NT2/D1 (cell line): ENCODE results near the gene FRMD4A.

Experiments
- DNase-seq: peaks from one replicate; pipeline ENCODE4 v3.0.0-alpha.2; 2011; ENCODE audit warnings: low read depth, low spot score
- H3K27me3 ChIP-seq: 2 replicates; pipeline ENCODE4 v1.6.0; 2011; ENCODE audit warnings: mild to moderate bottlenecking; ENCODE audit not compliant: insufficient read length, insufficient read depth
- H3K36me3 ChIP-seq: 2 replicates; pipeline ENCODE4 v1.6.1; 2011; ENCODE audit warnings: mild to moderate bottlenecking, low read length, mixed read lengths; ENCODE audit not compliant: insufficient read depth, insufficient read length
- H3K4me1 ChIP-seq: 2 replicates; pipeline ENCODE4 v1.5.1; 2011; ENCODE audit not compliant: insufficient read depth, insufficient read length
- H3K4me3 ChIP-seq: 2 replicates; pipeline ENCODE4 v1.5.1; 2011; ENCODE audit warnings: low read depth; ENCODE audit not compliant: insufficient read length
- H3K9ac ChIP-seq: 2 replicates; pipeline ENCODE4 v1.6.0; 2011; ENCODE audit warnings: low read depth; ENCODE audit not compliant: insufficient read length
- H3K9me3 ChIP-seq: 2 replicates; pipeline ENCODE4 v1.5.1; 2011; ENCODE audit warnings: mild to moderate bottlenecking, low read length; ENCODE audit not compliant: insufficient read depth
- SUZ12 ChIP-seq: IDR thresholded peaks from 2 replicates; pipeline ENCODE4 v1.6.1; 2011; ENCODE audit not compliant: insufficient read length, insufficient read depth; ENCODE audit errors: extremely low read depth
- YY1 ChIP-seq: IDR thresholded peaks from 2 replicates; pipeline ENCODE4 v1.6.1; 2011; ENCODE audit not compliant: insufficient read length, insufficient read depth
- ZNF274 ChIP-seq: IDR thresholded peaks from 2 replicates; pipeline ENCODE4 v1.6.1; 2011; ENCODE audit warnings: mild to moderate bottlenecking, low read depth, low read length

FRMD4A gene

DNA sequence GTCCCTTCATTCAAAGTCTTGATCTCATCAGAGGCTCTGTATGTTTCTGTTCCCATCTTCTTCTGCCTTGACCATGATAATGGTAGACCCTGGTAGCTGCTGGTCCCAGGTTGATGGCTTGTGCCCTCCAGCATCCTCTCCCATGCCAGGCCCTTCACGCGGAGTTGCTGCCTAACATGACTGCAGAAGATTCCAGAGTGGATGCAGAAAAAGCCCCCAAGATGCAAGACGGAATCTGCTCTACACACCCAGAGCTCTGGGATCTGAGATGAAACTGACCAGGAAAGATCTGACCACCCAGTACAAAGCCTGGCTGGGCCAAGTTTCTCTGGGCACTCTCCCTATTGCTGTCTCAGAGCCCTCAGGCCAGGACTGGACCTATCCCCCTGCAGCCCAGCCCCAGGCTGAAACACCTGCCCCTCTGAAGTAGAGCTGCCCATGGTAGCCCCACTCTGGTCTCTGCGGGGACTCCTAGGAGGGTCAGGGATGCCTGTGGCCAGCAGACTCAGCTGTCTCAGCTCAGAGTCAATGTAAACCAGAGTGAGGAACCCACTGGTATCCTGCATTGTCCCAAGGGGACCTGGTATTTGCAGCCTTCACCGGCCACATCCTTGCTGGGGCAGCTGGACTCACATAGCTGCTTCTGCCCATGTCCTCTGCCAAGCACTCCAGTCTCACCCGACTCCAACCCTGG is 9.5 kb upstream of the FRMD4A start:
- no peak overlapping the region for H3K9ac ChIP-seq
- H3K27me3 ChIP-seq: no peaks in the 10 kb centered on the region
- TF ChIP-seq ZNF274 (no peak), YY1 (no peak), SUZ12 (no peak)
- H3K9me3 ChIP-seq: no peaks in the 10 kb centered on the region
- H3K4me1 ChIP-seq: no peaks in the 10 kb centered on the region
- no peak overlapping the region for H3K4me3 ChIP-seq
- H3K36me3 ChIP-seq: no peaks in the 10 kb centered on the region
- DNase-seq: no peak

DNA sequence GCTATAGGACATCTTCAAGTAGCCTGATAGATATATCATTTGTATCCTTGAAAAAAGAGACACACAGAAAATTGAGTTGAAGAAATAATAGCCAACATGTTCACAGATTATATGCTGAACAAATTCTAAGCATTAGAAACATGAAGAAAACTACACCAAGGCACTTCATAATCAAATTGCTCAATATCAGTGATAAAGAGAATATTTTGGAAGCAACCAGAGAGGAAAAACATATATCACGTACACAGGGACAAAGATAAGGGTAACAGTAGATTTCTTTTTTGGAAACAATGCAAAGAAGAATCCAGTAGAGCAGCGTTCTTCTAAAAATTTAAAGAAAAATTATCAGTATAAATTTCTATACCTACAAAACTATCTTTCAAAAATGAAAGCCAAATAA is 6.0 kb upstream of the FRMD4A start:
- TF ChIP-seq SUZ12: no peak
- no peak for TF ChIP-seq ZNF274
- TF ChIP-seq YY1: no peak
- H3K4me3 ChIP-seq: no peak overlapping the region
- no peaks in the 10 kb centered on the region for H3K4me1 ChIP-seq
- H3K9ac ChIP-seq: no peak overlapping the region
- no peaks in the 10 kb centered on the region for H3K9me3 ChIP-seq
- no peaks in the 10 kb centered on the region for H3K36me3 ChIP-seq
- no peaks in the 10 kb centered on the region for H3K27me3 ChIP-seq
- no peak for DNase-seq

DNA sequence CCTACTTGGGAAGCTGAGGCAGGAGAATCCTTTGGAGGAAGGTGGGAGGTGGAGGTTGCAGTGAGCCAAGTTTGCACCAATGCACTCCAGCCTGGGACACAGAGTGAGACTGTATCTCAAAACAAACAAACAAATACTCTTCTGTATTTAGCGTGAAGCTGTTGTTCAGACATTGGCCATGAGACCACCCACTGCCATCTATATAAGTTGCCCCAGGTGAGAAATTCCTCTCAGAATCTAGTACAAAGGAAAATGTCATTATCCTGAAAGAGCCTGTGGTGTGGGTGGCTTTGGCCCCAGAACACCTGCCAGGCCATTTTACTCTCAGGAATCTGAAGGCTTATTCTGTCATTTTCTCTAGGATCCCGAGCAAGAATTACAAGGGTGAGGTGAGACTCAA is 4.0 kb upstream of the FRMD4A start:
- Histone ChIP-seq H3K27me3 (peaks cover 6% of the 10 kb centered on the region), H3K4me3 (no peak overlapping the region), H3K36me3 (no peaks in the 10 kb centered on the region), H3K9ac (no peak overlapping the region), H3K9me3 (no peaks in the 10 kb centered on the region), H3K4me1 (no peaks in the 10 kb centered on the region)
- TF ChIP-seq ZNF274 (no peak), SUZ12 (no peak), YY1 (no peak)
- DNase-seq: no peak

DNA sequence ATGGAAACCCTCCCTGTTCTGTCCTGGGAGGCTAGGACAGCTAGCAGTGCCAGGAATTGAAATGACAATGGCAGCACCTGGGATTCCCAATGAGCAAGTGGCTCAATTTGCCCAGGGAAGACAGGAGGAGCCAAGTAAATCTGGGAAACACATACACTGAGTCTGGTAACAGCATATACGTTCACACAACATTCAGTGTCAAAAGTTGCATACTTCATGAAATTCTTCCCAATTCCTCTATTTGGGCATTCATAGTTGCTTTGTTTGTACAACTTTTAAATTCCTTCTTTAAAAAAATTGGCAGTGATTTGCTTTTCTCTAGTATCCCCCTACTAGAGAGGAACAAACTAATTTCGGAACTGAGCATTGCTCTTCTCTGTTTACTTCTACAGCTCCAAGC is 2.9 kb upstream of the FRMD4A start:
- Histone ChIP-seq H3K9ac (no peak overlapping the region), H3K36me3 (no peaks in the 10 kb centered on the region), H3K4me1 (no peaks in the 10 kb centered on the region), H3K9me3 (no peaks in the 10 kb centered on the region), H3K27me3 (peaks cover 6% of the 10 kb centered on the region), H3K4me3 (no peak overlapping the region)
- no peak for TF ChIP-seq ZNF274
- TF ChIP-seq YY1: no peak
- TF ChIP-seq SUZ12: no peak
- DNase-seq: no peak

DNA sequence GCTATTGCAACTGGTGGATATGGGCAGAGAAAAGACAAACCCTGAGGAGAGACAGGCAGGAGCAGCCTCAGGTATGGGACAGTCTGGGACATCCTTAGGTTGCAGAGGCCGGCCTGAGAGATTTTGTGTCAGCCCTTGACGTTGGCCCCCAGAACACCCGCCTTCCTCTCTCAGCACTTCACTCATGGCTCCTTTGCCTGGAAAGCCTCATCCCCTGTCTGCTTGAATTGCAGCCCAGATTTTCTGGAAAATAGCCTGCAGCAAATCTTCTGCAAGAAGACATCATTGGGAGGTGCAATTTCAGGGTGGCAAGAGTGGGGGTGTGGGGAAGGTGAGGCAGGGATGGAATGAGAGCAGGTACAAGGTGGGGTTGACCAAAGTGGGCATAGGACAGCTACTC is 2.2 kb upstream of the FRMD4A start:
- H3K27me3 ChIP-seq: peaks cover 6% of the 10 kb centered on the region
- no peaks in the 10 kb centered on the region for H3K4me1 ChIP-seq
- no peak for DNase-seq
- H3K36me3 ChIP-seq: no peaks in the 10 kb centered on the region
- no peak overlapping the region for H3K9ac ChIP-seq
- no peak overlapping the region for H3K4me3 ChIP-seq
- TF ChIP-seq YY1: no peak
- TF ChIP-seq ZNF274: no peak
- TF ChIP-seq SUZ12: no peak
- no peaks in the 10 kb centered on the region for H3K9me3 ChIP-seq

DNA sequence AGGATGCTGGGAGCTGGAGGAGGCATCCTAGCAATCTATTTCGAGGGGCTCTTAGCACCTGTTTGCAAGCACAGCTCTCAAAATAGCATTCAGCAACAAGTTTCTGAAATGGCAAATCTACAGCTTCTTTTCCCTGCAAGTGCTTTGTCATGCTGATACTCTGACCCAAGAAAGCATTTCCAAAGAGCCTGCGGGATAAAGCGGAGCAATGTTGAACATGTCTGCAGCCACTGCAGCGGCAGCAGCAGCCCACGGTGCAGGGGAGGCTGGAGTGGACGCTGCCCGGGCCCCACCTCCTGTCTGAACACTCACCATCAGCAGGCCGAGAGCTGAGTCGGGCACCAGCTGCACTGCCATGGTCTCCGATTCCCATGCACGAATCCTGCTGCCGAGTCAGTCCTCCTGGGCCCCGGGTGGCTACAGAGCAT is 964 bp downstream of the FRMD4A start:
- no peak for TF ChIP-seq ZNF274
- TF ChIP-seq SUZ12: no peak
- TF ChIP-seq YY1: no peak
- no peak for DNase-seq
- peak overlapping the region; percentile 29 for H3K9ac ChIP-seq
- peaks cover 6% of the 10 kb centered on the region for H3K27me3 ChIP-seq
- H3K36me3 ChIP-seq: no peaks in the 10 kb centered on the region
- H3K4me1 ChIP-seq: no peaks in the 10 kb centered on the region
- no peaks in the 10 kb centered on the region; the same call in 1 of the 2 replicates for H3K9me3 ChIP-seq
- H3K4me3 ChIP-seq: peak overlapping the region; percentile 8

DNA sequence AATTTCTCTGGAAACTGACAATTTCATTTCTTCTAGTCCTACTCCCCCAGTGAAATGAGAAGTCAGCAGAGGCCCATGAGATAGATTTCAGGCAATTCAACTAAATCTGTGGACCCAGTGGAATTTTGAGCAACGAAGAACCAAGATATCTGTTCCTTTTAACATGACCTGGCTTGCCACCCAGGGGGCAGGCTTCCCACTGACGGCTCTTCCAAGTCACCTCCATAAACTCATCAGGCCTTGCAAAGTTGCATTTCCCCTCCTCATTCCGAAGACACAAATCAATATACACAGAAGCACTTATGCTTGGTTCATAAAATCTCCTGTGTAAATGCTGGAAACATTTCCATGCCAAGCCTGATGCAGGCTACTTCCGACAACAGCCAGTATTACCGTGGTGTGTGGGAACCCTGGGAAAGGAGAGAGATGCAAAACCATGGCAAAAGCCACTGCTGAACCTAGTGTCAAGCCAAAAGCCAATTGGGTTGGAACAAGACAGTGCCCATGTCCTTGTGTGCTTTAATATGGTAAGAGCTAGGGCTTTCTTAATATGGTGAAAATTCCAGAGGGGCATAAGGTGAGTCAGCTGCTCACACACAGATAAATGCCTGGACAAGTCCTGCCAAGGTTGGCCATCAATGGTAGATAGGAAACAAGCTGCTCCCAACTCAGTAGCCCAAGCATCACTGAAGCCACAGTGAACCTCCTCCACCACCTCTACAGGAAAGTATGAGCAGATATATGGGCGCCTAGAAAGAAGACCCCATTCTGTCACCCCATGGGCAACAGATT is 1.6 kb downstream of the FRMD4A start:
- Histone ChIP-seq H3K9ac (no peak overlapping the region), H3K4me1 (no peaks in the 10 kb centered on the region), H3K9me3 (no peaks in the 10 kb centered on the region; the same call in 1 of the 2 replicates), H3K4me3 (no peak overlapping the region), H3K27me3 (peaks cover 6% of the 10 kb centered on the region), H3K36me3 (no peaks in the 10 kb centered on the region)
- TF ChIP-seq YY1 (no peak), ZNF274 (no peak), SUZ12 (no peak)
- no peak for DNase-seq
